OCI-LY3 (cell line): ENCODE measurements around the gene HTRA1.

Experiments used
- H2AFZ ChIP-seq: fragments of 200-600, 300-600 bp; shearing (Covaris generic); 2 replicates; pipeline ENCODE4 v1.6.0; 2014; ENCODE audit warnings: antibody characterized with exemption, low read depth, low read length
- H3K27ac ChIP-seq: fragments of 200-600, 300-600 bp; sonication (generic); 2 replicates; pipeline ENCODE4 v1.5.1; 2014; ENCODE audit warnings: mild to moderate bottlenecking, low read length, moderate library complexity, mixed read lengths
- H3K27me3 ChIP-seq: fragments of 200-600, 300-600 bp; sonication (generic); 2 replicates; pipeline ENCODE4 v1.6.1; 2014; ENCODE audit warnings: low read depth, low read length, mixed read lengths
- H3K36me3 ChIP-seq: fragments of 200-600, 300-600 bp; sonication (generic); replicated peaks from 2 replicates; pipeline ENCODE3; 2014; ENCODE audit warnings: low read depth, low read length, mixed read lengths
- H3K4me1 ChIP-seq: fragments of 300-600, 200-600 bp; sonication (generic); 2 replicates; pipeline ENCODE4 v1.6.1; 2014; ENCODE audit warnings: low read length, mixed read lengths
- H3K4me2 ChIP-seq: fragments of 200-600, 300-600 bp; sonication (generic); 2 replicates; pipeline ENCODE4 v1.6.1; 2014; ENCODE audit warnings: low read length, mixed read lengths
- H3K4me3 ChIP-seq: fragments of 300-600, 200-600 bp; sonication (generic); 2 replicates; pipeline ENCODE4 v1.5.1; 2014; ENCODE audit warnings: antibody characterized with exemption, mild to moderate bottlenecking, low read length, moderate library complexity
- H3K79me2 ChIP-seq: fragments of 300-600, 200-600 bp; shearing (Covaris generic); 2 replicates; pipeline ENCODE4 v1.6.1; 2014; ENCODE audit warnings: mild to moderate bottlenecking, low read length, mixed read lengths
- H3K9ac ChIP-seq: fragments of 300-600, 200-600 bp; shearing (Covaris generic); 2 replicates; pipeline ENCODE4 v1.6.0; 2014; ENCODE audit warnings: mild to moderate bottlenecking, low read length, moderate library complexity
- H3K9me3 ChIP-seq: fragments of 200-600, 300-600 bp; shearing (Covaris generic); 2 replicates; pipeline ENCODE4 v1.6.1; 2014; ENCODE audit warnings: low read length, mixed read lengths; ENCODE audit not compliant: insufficient read depth
- H4K20me1 ChIP-seq: fragments of 200-600, 300-600 bp; sonication (generic); 2 replicates; pipeline ENCODE4 v1.6.1; 2016; ENCODE audit warnings: low read length, mixed read lengths; ENCODE audit not compliant: insufficient read depth
- EZH2phosphoT487 ChIP-seq: fragments of 200-600 bp; shearing (Covaris generic); IDR thresholded peaks from 2 replicates; pipeline ENCODE4 v1.6.1; 2018; ENCODE audit warnings: antibody characterized with exemption, mixed run types, low read depth
- TF ChIP-seq, protein P1 (sequence below): fragments of 200-600, 300-600 bp; sonication (generic); IDR thresholded peaks from 2 replicates; pipeline ENCODE4 v1.5.1; 2014; ENCODE audit warnings: antibody characterized with exemption, low read length, low read depth

HTRA1 gene

DNA sequence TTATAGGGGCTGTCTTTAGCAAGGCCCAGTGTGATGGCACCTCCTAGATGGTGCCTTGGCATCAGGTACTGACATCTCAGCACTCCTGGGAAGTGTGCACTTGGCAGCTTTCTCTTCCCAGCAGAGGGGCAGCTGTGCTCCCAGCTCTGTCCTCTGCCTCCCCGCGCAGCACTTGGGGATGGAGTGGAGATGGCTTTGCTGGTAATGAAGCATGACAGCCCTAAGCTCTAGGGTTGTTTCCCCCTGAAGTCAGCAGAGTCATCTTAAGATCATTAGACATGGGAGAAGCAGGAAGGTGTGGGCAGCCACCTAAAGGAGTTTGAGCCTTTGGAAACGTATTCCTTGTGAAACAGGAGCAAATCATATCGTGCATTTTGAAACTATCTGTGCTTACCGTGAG lies 46.7 kb downstream of the HTRA1 start:
- Histone ChIP-seq H3K79me2 (no peaks in the 10 kb centered on the region), H3K27ac (no peak overlapping the region), H3K4me1 (no peaks in the 10 kb centered on the region), H3K4me3 (no peak overlapping the region), H3K36me3 (no peaks in the 10 kb centered on the region), H4K20me1 (no peaks in the 10 kb centered on the region), H3K27me3 (no peaks in the 10 kb centered on the region), H3K9ac (no peak overlapping the region), H3K4me2 (no peak overlapping the region), H2AFZ (no peak overlapping the region), H3K9me3 (no peaks in the 10 kb centered on the region)
- TF ChIP-seq, protein P1, sequence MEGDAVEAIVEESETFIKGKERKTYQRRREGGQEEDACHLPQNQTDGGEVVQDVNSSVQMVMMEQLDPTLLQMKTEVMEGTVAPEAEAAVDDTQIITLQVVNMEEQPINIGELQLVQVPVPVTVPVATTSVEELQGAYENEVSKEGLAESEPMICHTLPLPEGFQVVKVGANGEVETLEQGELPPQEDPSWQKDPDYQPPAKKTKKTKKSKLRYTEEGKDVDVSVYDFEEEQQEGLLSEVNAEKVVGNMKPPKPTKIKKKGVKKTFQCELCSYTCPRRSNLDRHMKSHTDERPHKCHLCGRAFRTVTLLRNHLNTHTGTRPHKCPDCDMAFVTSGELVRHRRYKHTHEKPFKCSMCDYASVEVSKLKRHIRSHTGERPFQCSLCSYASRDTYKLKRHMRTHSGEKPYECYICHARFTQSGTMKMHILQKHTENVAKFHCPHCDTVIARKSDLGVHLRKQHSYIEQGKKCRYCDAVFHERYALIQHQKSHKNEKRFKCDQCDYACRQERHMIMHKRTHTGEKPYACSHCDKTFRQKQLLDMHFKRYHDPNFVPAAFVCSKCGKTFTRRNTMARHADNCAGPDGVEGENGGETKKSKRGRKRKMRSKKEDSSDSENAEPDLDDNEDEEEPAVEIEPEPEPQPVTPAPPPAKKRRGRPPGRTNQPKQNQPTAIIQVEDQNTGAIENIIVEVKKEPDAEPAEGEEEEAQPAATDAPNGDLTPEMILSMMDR = no peak
- TF ChIP-seq EZH2phosphoT487 = no peak

DNA sequence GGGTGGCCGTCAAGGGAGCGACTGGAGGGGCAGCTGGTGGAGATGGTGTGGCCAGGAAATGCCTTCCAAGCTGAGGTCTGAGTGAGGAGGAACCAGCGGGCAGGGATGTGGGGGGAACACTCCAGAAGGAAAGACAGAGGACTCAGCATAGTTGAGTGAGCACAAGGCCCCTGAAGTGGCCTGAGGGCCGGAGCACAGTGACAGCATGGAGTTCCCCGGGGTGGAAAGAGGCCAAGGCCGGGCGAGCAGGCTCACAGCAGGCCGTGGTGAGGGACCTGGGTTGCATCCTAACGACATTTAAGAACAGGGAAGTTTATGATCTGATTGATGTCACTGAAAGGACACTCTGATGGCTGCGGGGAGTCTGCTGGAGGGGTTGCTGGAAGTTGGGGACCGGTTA lies 48.0 kb downstream of the HTRA1 start:
- no peak overlapping the region for H3K4me2 ChIP-seq
- H3K4me3 ChIP-seq = no peak overlapping the region
- H3K9ac ChIP-seq = no peak overlapping the region
- H3K36me3 ChIP-seq = no peaks in the 10 kb centered on the region
- no peaks in the 10 kb centered on the region for H4K20me1 ChIP-seq
- no peaks in the 10 kb centered on the region for H3K4me1 ChIP-seq
- no peaks in the 10 kb centered on the region for H3K27me3 ChIP-seq
- H3K79me2 ChIP-seq = no peaks in the 10 kb centered on the region
- H3K27ac ChIP-seq = no peak overlapping the region
- H3K9me3 ChIP-seq = no peaks in the 10 kb centered on the region
- TF ChIP-seq, protein P1 = no peak
- TF ChIP-seq EZH2phosphoT487 = no peak
- no peak overlapping the region for H2AFZ ChIP-seq

DNA sequence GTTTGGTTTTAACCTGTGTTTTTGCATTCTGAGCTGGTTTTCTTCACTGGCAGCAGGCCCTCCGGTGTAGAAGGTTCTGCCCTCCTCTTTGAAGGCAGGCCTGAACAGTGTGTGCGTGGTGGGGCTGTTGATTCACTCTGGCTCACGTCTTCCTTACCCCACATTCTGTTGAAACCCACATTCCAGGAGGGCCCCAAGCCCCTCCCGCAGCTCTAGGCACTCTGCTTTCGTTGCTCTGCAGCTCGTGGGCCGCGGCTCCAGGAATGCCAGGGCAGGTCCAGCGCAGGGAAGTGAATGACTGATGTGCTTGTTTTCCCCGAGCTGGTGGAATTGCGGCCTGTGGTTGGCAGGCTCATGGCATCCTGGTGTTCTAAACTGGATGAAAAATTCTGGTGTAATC lies 49.0 kb downstream of the HTRA1 start:
- Histone ChIP-seq H3K9me3 (no peaks in the 10 kb centered on the region), H3K27ac (no peak overlapping the region), H3K36me3 (no peaks in the 10 kb centered on the region), H4K20me1 (no peaks in the 10 kb centered on the region), H3K4me2 (no peak overlapping the region), H3K27me3 (no peaks in the 10 kb centered on the region), H3K4me1 (no peaks in the 10 kb centered on the region), H2AFZ (no peak overlapping the region), H3K79me2 (no peaks in the 10 kb centered on the region), H3K9ac (no peak overlapping the region), H3K4me3 (no peak overlapping the region)
- no peak for TF ChIP-seq EZH2phosphoT487
- TF ChIP-seq, protein P1 = no peak

DNA sequence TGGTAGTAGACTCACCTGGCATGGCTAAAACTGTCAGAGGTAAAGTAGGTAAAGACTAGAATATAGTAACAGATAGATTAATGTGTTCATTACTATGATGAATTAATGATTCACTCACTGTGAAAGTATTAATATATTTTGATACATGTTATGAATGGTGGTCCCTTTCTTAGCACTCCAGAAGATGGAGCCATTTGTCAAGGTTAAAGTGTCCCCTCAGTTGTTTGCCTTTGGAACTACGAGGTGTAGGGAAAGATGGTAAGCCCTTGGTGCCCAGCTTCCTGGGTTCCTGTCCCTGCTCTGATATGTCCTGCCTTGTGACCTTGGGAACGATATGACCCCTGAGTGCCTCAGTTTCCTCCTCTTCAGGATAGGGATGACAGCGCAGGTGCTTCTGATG lies 49.4 kb downstream of the HTRA1 start:
- Histone ChIP-seq H3K79me2 (no peaks in the 10 kb centered on the region), H3K36me3 (no peaks in the 10 kb centered on the region), H3K4me2 (no peak overlapping the region), H3K27me3 (no peaks in the 10 kb centered on the region), H3K27ac (no peak overlapping the region), H4K20me1 (no peaks in the 10 kb centered on the region), H3K4me3 (no peak overlapping the region), H3K9me3 (no peaks in the 10 kb centered on the region), H3K9ac (no peak overlapping the region), H2AFZ (no peak overlapping the region), H3K4me1 (no peaks in the 10 kb centered on the region)
- TF ChIP-seq EZH2phosphoT487 = no peak
- TF ChIP-seq, protein P1 = no peak
